NCI-H1105 treated with DMSO at 0.1 percent for 48 hours (cell line): ENCODE data around the gene JKAMP.

Source experiments
- DNase-seq: peaks from one replicate; lab custom pipeline; 2025; lab: John Stamatoyannopoulos, UW

Gene JKAMP

DNA sequence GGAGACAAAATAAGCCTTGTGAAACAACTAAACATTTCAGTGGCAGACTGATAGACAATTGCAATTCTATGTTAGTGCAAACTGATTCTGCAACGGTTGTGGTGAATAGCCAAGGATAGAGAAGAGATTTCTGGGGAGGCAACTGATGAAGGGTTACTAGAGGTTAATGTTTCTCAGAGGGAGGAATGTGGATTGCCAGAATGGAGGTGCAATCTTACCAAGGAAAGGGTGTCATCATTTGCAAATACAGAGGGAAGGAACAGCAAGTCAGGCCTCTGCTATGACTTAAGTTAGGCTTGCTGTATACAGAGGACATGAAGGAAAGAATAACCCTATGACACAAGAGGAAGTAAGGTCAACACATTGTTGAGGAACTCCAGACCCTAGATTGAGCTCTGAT lies 56.5 kb downstream of the JKAMP start:
- no peak for DNase-seq

DNA sequence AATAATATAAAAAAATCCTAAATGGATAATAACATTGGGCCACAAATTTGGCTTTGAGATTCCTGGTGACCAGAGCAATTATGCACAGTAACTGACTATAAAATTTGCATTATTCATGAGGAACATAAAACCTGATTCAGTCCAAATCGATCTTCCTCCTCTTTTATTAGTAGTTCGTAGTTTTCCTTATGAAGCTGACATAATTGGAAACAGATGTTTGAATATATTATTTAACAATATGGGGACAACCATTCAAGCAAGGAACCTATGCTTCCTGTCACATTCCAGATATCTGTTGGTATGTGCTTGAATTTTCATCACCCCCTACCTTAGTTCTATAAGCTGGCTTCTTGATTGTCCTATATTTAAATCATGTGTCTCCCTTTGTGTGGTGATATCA lies 57.4 kb downstream of the JKAMP start:
- DNase-seq, result no peak

DNA sequence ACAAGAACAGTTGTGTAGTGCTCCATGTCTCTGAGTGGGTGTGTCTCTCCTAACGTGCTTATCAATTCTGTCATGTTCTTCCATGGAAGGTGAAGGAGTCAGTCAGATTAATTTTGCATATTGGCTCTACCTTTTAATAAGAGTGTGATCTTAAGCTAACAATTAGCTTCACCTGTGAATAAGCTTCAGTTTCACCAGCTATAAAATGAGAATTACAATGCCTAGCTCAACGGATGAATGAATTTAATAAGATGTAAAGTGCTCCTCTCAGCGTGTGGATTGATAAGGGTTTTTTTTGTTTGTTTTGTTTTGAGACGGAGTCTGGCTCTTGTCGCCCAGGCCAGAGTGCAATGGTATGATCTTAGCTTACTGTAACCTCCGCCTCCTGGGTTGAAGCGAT lies 59.6 kb downstream of the JKAMP start:
- peak; percentile 29 for DNase-seq

DNA sequence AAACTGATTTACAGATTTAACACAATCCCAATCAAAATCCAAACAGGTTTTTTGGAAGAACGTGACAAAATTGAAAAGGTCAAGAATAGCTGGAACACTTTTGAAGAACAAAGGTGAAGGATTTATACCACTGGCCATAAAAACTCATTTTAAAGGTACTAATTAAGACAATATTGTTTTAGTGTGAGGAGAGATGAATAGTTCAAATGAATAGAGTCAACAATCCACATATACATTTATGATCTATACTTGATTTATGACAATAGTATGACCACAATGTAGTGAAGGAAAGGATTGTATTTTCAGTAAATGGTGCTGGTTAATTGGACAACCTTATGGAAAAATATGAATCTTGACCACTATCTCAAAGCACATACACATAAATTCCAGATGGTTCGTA lies 63.0 kb downstream of the JKAMP start:
- DNase-seq, result no peak
